ENCODE data around the gene OMG.
"Not testable (repeated sequence)": the region's sequence is repeated elsewhere in the genome, so short reads cannot be mapped to it uniquely, and the experiment has no call there.

OMG gene

GRCh38 chr17:31310260-31310659, 13.2 kb upstream of the OMG start:
- DNase-seq (ENCODE audit: low read depth) = no peak
- no peak overlapping the region for H3K4me3 ChIP-seq (ENCODE audit: low read depth, low read length)

GRCh38 chr17:31309556-31309955, 12.5 kb upstream of the OMG start:
- no peak for DNase-seq (ENCODE audit: low read depth)
- no peak overlapping the region for H3K4me3 ChIP-seq (ENCODE audit: low read depth, low read length)

- H3K4me3 ChIP-seq (ENCODE audit: low read depth, low read length) = no peak overlapping the region
Observed at GRCh38 chr17:31308372-31309334, 11.6 kb upstream of the OMG start.

GRCh38 chr17:31307640-31308039, 10.6 kb upstream of the OMG start:
- no peak overlapping the region for H3K4me3 ChIP-seq (ENCODE audit: low read depth, low read length)

More at GRCh38 chr17:31308372-31309334, 11.6 kb upstream of the OMG start:
- no peak for DNase-seq (ENCODE audit: low read depth)

GRCh38 chr17:31299624-31300023, 2.6 kb upstream of the OMG start:
- DNase-seq (ENCODE audit: low read depth) = no peak
- H3K4me3 ChIP-seq (ENCODE audit: low read depth, low read length) = no peak overlapping the region

More at GRCh38 chr17:31307640-31308039, 10.6 kb upstream of the OMG start:
- no peak for DNase-seq (ENCODE audit: low read depth)

GRCh38 chr17:31296142-31296541, 897 bp downstream of the OMG start:
- no peak for DNase-seq (ENCODE audit: low read depth)
- no peak overlapping the region for H3K4me3 ChIP-seq (ENCODE audit: low read depth, low read length)

- no peak for DNase-seq (ENCODE audit: low read depth)
Observed at GRCh38 chr17:31295489-31295871, 1.6 kb downstream of the OMG start.

GRCh38 chr17:31294820-31295488, 2.1 kb downstream of the OMG start:
- no peak overlapping the region for H3K4me3 ChIP-seq (ENCODE audit: low read depth, low read length)
- no peak for DNase-seq (ENCODE audit: low read depth)

More at GRCh38 chr17:31295489-31295871, 1.6 kb downstream of the OMG start:
- H3K4me3 ChIP-seq (ENCODE audit: low read depth, low read length) = no peak overlapping the region

- no peak for DNase-seq (ENCODE audit: low read depth)
Observed at GRCh38 chr17:31294231-31294630, 2.8 kb downstream of the OMG start.

GRCh38 chr17:31293581-31293980, 3.5 kb downstream of the OMG start:
- DNase-seq (ENCODE audit: low read depth) = no peak

More at GRCh38 chr17:31294231-31294630, 2.8 kb downstream of the OMG start:
- H3K4me3 ChIP-seq (ENCODE audit: low read depth, low read length) = no peak overlapping the region

GRCh38 chr17:31291820-31292219, 5.2 kb downstream of the OMG start:
- no peak overlapping the region for H3K4me3 ChIP-seq (ENCODE audit: low read depth, low read length)
- DNase-seq (ENCODE audit: low read depth) = no peak

More at GRCh38 chr17:31293581-31293980, 3.5 kb downstream of the OMG start:
- no peak overlapping the region for H3K4me3 ChIP-seq (ENCODE audit: low read depth, low read length)

GRCh38 chr17:31289790-31290189, 7.2 kb downstream of the OMG start:
- DNase-seq (ENCODE audit: low read depth) = no peak
- H3K4me3 ChIP-seq (ENCODE audit: low read depth, low read length) = no peak overlapping the region

GRCh38 chr17:31287932-31288331, 9.1 kb downstream of the OMG start:
- DNase-seq (ENCODE audit: low read depth); H3K4me3 ChIP-seq (ENCODE audit: low read depth, low read length): not testable (repeated sequence)

GRCh38 chr17:31286587-31286986, 10.5 kb downstream of the OMG start:
- H3K4me3 ChIP-seq (ENCODE audit: low read depth, low read length) = no peak overlapping the region
- DNase-seq (ENCODE audit: low read depth) = no peak

GRCh38 chr17:31283841-31284240, 13.2 kb downstream of the OMG start:
- no peak overlapping the region for H3K4me3 ChIP-seq (ENCODE audit: low read depth, low read length)
- no peak for DNase-seq (ENCODE audit: low read depth)

GRCh38 chr17:31281061-31281460, 16.0 kb downstream of the OMG start:
- H3K4me3 ChIP-seq (ENCODE audit: low read depth, low read length) = no peak overlapping the region
- DNase-seq (ENCODE audit: low read depth) = no peak

GRCh38 chr17:31279401-31279800, 17.6 kb downstream of the OMG start:
- H3K4me3 ChIP-seq (ENCODE audit: low read depth, low read length) = no peak overlapping the region
- no peak for DNase-seq (ENCODE audit: low read depth)

GRCh38 chr17:31275116-31275515, 21.9 kb downstream of the OMG start:
- DNase-seq (ENCODE audit: low read depth) = no peak

GRCh38 chr17:31274252-31274651, 22.8 kb downstream of the OMG start:
- no peak overlapping the region for H3K4me3 ChIP-seq (ENCODE audit: low read depth, low read length)
- peak; percentile 55 for DNase-seq (ENCODE audit: low read depth)

More at GRCh38 chr17:31275116-31275515, 21.9 kb downstream of the OMG start:
- H3K4me3 ChIP-seq (ENCODE audit: low read depth, low read length) = no peak overlapping the region

GRCh38 chr17:31273516-31273915, 23.5 kb downstream of the OMG start:
- no peak for DNase-seq (ENCODE audit: low read depth)
- H3K4me3 ChIP-seq (ENCODE audit: low read depth, low read length) = no peak overlapping the region

All from skeletal muscle cell (primary cell).